ES-I3 (cell line): ENCODE data around the gene HOXA4.

Experiments used
- H3K36me3 ChIP-seq: 2 replicates; pipeline ENCODE4 v1.6.1; 2013; ENCODE audit warnings: mild to moderate bottlenecking, low read length, control low read depth, moderate library complexity; ENCODE audit not compliant: insufficient read depth
- H3K4me1 ChIP-seq: 2 replicates; pipeline ENCODE4 v1.6.1; 2013; ENCODE audit warnings: mild to moderate bottlenecking, control low read depth, low read length; ENCODE audit not compliant: insufficient read depth
- H3K9ac ChIP-seq: 2 replicates; pipeline ENCODE4 v1.6.1; 2013; ENCODE audit warnings: low read depth, mild to moderate bottlenecking, low read length, moderate library complexity
- H3K9me3 ChIP-seq: 2 replicates; pipeline ENCODE4 v1.6.1; 2013; ENCODE audit warnings: mild to moderate bottlenecking, low read length, moderate library complexity; ENCODE audit not compliant: control insufficient read depth, insufficient read depth

The HOXA4 gene

GRCh38 chr7:27109466-27110185 lies 20.9 kb downstream of the HOXA4 start:
- Histone ChIP-seq H3K9me3 (no peaks in the 10 kb centered on the region), H3K36me3 (no peaks in the 10 kb centered on the region), H3K4me1 (peaks cover 8% of the 10 kb centered on the region; the same call in 1 of the 2 replicates), H3K9ac (no peak overlapping the region)

GRCh38 chr7:27108390-27109127 lies 22.0 kb downstream of the HOXA4 start:
- Histone ChIP-seq H3K9me3 (no peaks in the 10 kb centered on the region), H3K9ac (no peak overlapping the region; the same call in 1 of the 2 replicates), H3K4me1 (peaks cover 8% of the 10 kb centered on the region; the same call in 1 of the 2 replicates), H3K36me3 (no peaks in the 10 kb centered on the region)

- peak overlapping the region; percentile 18; the same call in 1 of the 2 replicates for H3K9ac ChIP-seq
- no peaks in the 10 kb centered on the region for H3K36me3 ChIP-seq
- H3K9me3 ChIP-seq = no peaks in the 10 kb centered on the region
- H3K4me1 ChIP-seq = peaks cover 8% of the 10 kb centered on the region
These were observed 22.9 kb downstream of the HOXA4 start for GRCh38 chr7:27107391-27108381.

- Histone ChIP-seq H3K9ac (peak overlapping the region; percentile 38; the same call in 1 of the 2 replicates), H3K4me1 (peaks cover 8% of the 10 kb centered on the region), H3K36me3 (no peaks in the 10 kb centered on the region), H3K9me3 (no peaks in the 10 kb centered on the region)
These were observed 23.7 kb downstream of the HOXA4 start for GRCh38 chr7:27106901-27107240.

GRCh38 chr7:27106181-27106900 lies 24.2 kb downstream of the HOXA4 start:
- Histone ChIP-seq H3K4me1 (peaks cover 8% of the 10 kb centered on the region), H3K9ac (peak overlapping the region; percentile 38; the same call in 1 of the 2 replicates), H3K36me3 (no peaks in the 10 kb centered on the region), H3K9me3 (no peaks in the 10 kb centered on the region)

GRCh38 chr7:27105301-27106031 lies 25.1 kb downstream of the HOXA4 start:
- H3K36me3 ChIP-seq = no peaks in the 10 kb centered on the region
- H3K9me3 ChIP-seq = no peaks in the 10 kb centered on the region
- H3K9ac ChIP-seq = no peak overlapping the region
- H3K4me1 ChIP-seq = peaks cover 15% of the 10 kb centered on the region

- peaks cover 17% of the 10 kb centered on the region for H3K4me1 ChIP-seq
- no peak overlapping the region for H3K9ac ChIP-seq
- H3K36me3 ChIP-seq = no peaks in the 10 kb centered on the region
- no peaks in the 10 kb centered on the region for H3K9me3 ChIP-seq
These were observed 26.1 kb downstream of the HOXA4 start for GRCh38 chr7:27104341-27105058.

- Histone ChIP-seq H3K4me1 (peaks cover 17% of the 10 kb centered on the region), H3K9ac (no peak overlapping the region; the same call in 1 of the 2 replicates), H3K9me3 (no peaks in the 10 kb centered on the region), H3K36me3 (no peaks in the 10 kb centered on the region)
These were observed 26.9 kb downstream of the HOXA4 start for GRCh38 chr7:27103489-27104226.

- peak within 1 kb of the TSS; percentile 53; the same call in 1 of the 2 replicates for H3K9ac ChIP-seq
- H3K4me1 ChIP-seq = peaks cover 20% of the 10 kb centered on the region
These were observed 27.7 kb downstream of the HOXA4 start, which contains the start of gene HOXA2 for GRCh38 chr7:27102581-27103442. Gene HOXA2 (minus strand): TSS chr7:27102683. CDS start chr7:27102500, 183 bp downstream.

GRCh38 chr7:27101957-27102580 lies 28.5 kb downstream of the HOXA4 start:
- Histone ChIP-seq H3K9me3 (no peaks in the 10 kb centered on the region), H3K9ac (peak overlapping the region; percentile 53; the same call in 1 of the 2 replicates), H3K4me1 (peaks cover 23% of the 10 kb centered on the region), H3K36me3 (no peaks in the 10 kb centered on the region)

More at GRCh38 chr7:27102581-27103442, 27.7 kb downstream of the HOXA4 start, which contains the start of gene HOXA2:
- Histone ChIP-seq H3K36me3 (no peaks in the 10 kb centered on the region), H3K9me3 (no peaks in the 10 kb centered on the region)
